Stimulated activated CD8-positive, alpha-beta memory T cell treated with anti-CD3 and anti-CD28 coated beads, Interleukin-4, amount 100 ng/mL, for 24 hours (primary cell): ENCODE measurements around the gene PGM2.

Experiments used
- DNase-seq: peaks from one replicate; pipeline ENCODE4 v3.0.0-alpha.2; 2020; ENCODE audit warnings: low read depth

The PGM2 gene

GRCh38 chr4:37902738-37903693 lies 76.5 kb downstream of the PGM2 start:
- DNase-seq = no peak

GRCh38 chr4:37903901-37904300 lies 77.4 kb downstream of the PGM2 start:
- DNase-seq = no peak

GRCh38 chr4:37904824-37905223 lies 78.3 kb downstream of the PGM2 start:
- DNase-seq = no peak

- DNase-seq = no peak
These were observed 79.2 kb downstream of the PGM2 start for GRCh38 chr4:37905533-37906169.

- DNase-seq = no peak
These were observed 82.2 kb downstream of the PGM2 start for GRCh38 chr4:37908488-37909331.

- DNase-seq = no peak
These were observed 83.0 kb downstream of the PGM2 start for GRCh38 chr4:37909332-37910090.

- no peak for DNase-seq
These were observed 83.6 kb downstream of the PGM2 start for GRCh38 chr4:37910091-37910486.
